Stimulated activated effector memory CD8-positive, alpha-beta T cell treated with anti-CD3 and anti-CD28 coated beads, Interleukin-12 subunit alpha, Interleukin-12 subunit beta, amount 100 ng/mL, for 72 hours (primary cell): ENCODE data around the gene CPNE1.
"Not testable (repeated sequence)": the region's sequence is repeated elsewhere in the genome, so short reads cannot be mapped to it uniquely, and the experiment has no call there.

Source experiments
- ATAC-seq: fragments of 150-1000 bp; cut with Tn5 transposase; 2 replicates; pipeline ENCODE4 v1.10.0; 2021
- DNase-seq, 2 donors: peaks; one replicate each; pipeline ENCODE4 v3.0.0; 2021 to 2022; ENCODE audit warnings: low spot score in 2 of 2
- H3K27ac Mint-ChIP-seq: one replicate; pipeline ENCODE4 v1.8.0; 2022; ENCODE audit warnings: mild to moderate bottlenecking, mixed read lengths
- H3K36me3 Mint-ChIP-seq: one replicate; pipeline ENCODE4 v1.8.0; 2022; ENCODE audit warnings: mild to moderate bottlenecking, mixed read lengths
- H3K4me1 Mint-ChIP-seq: one replicate; pipeline ENCODE4 v1.8.0; 2022; ENCODE audit warnings: mixed read lengths
- H3K4me3 Mint-ChIP-seq: one replicate; pipeline ENCODE4 v1.8.0; 2022; ENCODE audit warnings: mild to moderate bottlenecking, mixed read lengths
- H3K9me3 Mint-ChIP-seq: one replicate; pipeline ENCODE4 v1.8.0; 2022; ENCODE audit warnings: mixed read lengths

The CPNE1 gene

GRCh38 chr20:35700625-35701148 is 36.0 kb upstream of the CPNE1 start:
- no peak for ATAC-seq
- H3K27ac Mint-ChIP-seq: peak overlapping the region; percentile 98
- DNase-seq: no peak
- peaks cover 75% of the 10 kb centered on the region for H3K36me3 Mint-ChIP-seq
- H3K4me3 Mint-ChIP-seq: peak overlapping the region; percentile 96
- peaks cover 30% of the 10 kb centered on the region for H3K4me1 Mint-ChIP-seq
- no peaks in the 10 kb centered on the region for H3K9me3 Mint-ChIP-seq

DNA sequence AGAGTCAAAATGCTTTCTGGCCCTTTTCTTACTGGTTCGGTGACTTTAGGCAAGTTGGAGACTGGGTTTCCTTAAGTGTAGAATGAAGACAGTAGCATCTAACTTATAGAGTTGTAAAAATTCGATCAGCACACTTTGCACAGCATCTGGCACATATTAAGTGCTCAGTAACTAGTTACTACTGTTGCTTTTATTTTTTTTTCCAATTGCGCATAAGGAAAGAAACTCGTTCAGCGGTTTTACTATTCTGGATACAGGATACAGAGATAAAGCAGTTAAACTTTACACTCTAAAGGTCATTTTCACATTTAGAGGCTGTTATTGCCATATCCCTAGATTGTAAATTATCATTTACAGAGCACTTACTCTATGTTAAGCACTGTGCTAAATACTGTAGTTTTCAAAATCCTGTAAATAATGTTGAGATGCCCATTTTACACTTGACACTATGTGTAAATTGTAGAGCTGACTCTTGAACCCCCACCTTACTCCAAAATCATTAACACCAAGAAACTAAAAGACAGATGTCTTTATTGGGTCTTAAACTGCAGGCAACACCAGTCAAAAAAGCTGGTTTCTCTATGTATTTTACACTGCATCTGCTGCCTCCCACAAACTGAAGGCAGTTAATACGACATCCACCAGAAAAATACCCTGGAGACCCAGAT is 35.4 kb upstream of the CPNE1 start:
- Mint-ChIP-seq H3K36me3 (peaks cover 75% of the 10 kb centered on the region), H3K9me3 (no peaks in the 10 kb centered on the region), H3K4me3 (peak overlapping the region; percentile 96), H3K4me1 (peaks cover 30% of the 10 kb centered on the region), H3K27ac (peak overlapping the region; percentile 98)
- ATAC-seq (no peak), DNase-seq (no peak)

DNA sequence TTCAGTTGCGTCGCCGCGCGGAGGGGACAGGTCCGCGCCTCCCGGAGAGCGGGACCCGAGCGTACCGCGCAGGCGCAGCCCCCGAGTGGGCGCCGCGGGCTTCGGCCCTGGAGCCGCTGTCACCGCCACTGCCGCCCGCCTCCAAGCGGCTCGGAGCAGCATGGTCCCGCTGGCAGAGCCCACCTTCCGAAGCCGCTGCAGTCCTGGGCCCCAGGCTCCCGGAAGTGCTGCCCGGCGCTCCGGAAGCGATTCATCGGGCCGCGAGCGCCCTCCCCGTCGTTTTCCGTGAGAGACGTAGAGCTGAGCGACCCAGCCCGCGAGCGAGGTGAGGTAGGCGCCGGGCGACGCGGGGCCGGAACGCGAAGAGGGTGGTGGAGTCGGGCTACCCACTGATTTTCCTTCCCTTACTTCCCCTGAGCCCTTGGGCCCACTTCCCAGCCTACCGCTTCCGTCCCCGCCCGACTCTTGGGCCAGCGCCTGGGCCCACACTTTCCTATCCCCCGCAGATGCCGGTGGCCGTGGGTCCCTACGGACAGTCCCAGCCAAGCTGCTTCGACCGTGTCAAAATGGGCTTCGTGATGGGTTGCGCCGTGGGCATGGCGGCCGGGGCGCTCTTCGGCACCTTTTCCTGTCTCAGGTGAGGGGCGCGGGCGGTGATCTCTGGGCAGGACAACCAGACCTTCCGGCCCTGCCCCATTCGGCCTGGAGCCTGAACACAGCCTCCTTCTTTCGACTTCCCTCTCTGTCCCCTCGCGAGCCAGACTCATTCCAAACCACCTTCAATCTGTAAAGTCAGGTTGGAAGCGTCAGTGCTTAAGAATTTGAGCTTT is 34.6 kb upstream of the CPNE1 start, which contains the start of the genes NFS1 and ROMO1:
TSS of gene NFS1 (minus strand) at position 226 of the 830 bp plus-strand sequence. CDS start at position 162, 64 bp downstream.
TSS of gene ROMO1 (plus strand) at position 279 of the 830 bp plus-strand sequence. CDS start at position 507, 228 bp downstream.
- Mint-ChIP-seq H3K4me3 (peak within 1 kb of the TSS; percentile 96), H3K4me1 (peaks cover 30% of the 10 kb centered on the region), H3K36me3 (peaks cover 75% of the 10 kb centered on the region), H3K27ac (peak within 1 kb of the TSS; percentile 98), H3K9me3 (no peaks in the 10 kb centered on the region)
- ATAC-seq: peak; percentile 97
- peak; percentile 72 to 88 for DNase-seq

- Mint-ChIP-seq H3K36me3 (peaks cover 75% of the 10 kb centered on the region), H3K4me3 (peak overlapping the region; percentile 96), H3K27ac (peak overlapping the region; percentile 98), H3K9me3 (no peaks in the 10 kb centered on the region), H3K4me1 (peaks cover 30% of the 10 kb centered on the region)
- ATAC-seq (peak; percentile 56), DNase-seq (no peak)
Measured at GRCh38 chr20:35698298-35699126, 33.8 kb upstream of the CPNE1 start.

- ATAC-seq (no peak), DNase-seq (no peak)
- Mint-ChIP-seq H3K9me3 (no peaks in the 10 kb centered on the region), H3K27ac (peak overlapping the region; percentile 98), H3K36me3 (peaks cover 75% of the 10 kb centered on the region), H3K4me3 (peak overlapping the region; percentile 96), H3K4me1 (peaks cover 30% of the 10 kb centered on the region)
Measured at GRCh38 chr20:35697696-35698297, 33.1 kb upstream of the CPNE1 start.

- Mint-ChIP-seq H3K4me3 (no peak overlapping the region), H3K9me3 (no peaks in the 10 kb centered on the region), H3K36me3 (peaks cover 73% of the 10 kb centered on the region), H3K4me1 (peaks cover 29% of the 10 kb centered on the region), H3K27ac (no peak overlapping the region)
- ATAC-seq (no peak), DNase-seq (no peak)
Measured at GRCh38 chr20:35695978-35696377, 31.3 kb upstream of the CPNE1 start.

GRCh38 chr20:35695245-35695749 is 30.6 kb upstream of the CPNE1 start:
- peaks cover 73% of the 10 kb centered on the region for H3K36me3 Mint-ChIP-seq
- H3K4me3 Mint-ChIP-seq: no peak overlapping the region
- no peaks in the 10 kb centered on the region for H3K9me3 Mint-ChIP-seq
- H3K27ac Mint-ChIP-seq: no peak overlapping the region
- no peak for DNase-seq
- no peak for ATAC-seq
- H3K4me1 Mint-ChIP-seq: peaks cover 22% of the 10 kb centered on the region

DNA sequence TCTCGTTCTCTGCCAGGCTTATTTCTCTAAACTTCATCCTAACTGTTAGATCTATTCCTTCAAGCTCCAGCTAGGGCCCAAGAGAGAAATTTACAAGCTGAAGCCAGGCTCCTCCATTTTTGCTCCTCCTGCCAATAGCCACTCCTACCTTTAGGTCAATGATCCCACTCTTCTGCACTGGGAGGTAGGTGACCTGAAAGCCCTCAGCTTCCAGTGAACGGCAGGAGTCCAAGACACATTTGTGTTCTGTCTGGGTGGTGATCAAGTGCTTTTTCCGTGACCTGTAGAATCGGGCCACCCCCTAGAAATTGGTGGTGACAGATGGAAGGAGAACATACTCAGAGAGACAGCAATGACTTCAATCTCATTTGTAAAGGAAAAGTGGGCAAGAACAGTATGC is 25.6 kb upstream of the CPNE1 start:
- no peaks in the 10 kb centered on the region for H3K9me3 Mint-ChIP-seq
- no peak for DNase-seq
- no peak overlapping the region for H3K27ac Mint-ChIP-seq
- H3K4me3 Mint-ChIP-seq: no peak overlapping the region
- ATAC-seq: no peak
- peaks cover 90% of the 10 kb centered on the region for H3K36me3 Mint-ChIP-seq
- H3K4me1 Mint-ChIP-seq: no peaks in the 10 kb centered on the region

DNA sequence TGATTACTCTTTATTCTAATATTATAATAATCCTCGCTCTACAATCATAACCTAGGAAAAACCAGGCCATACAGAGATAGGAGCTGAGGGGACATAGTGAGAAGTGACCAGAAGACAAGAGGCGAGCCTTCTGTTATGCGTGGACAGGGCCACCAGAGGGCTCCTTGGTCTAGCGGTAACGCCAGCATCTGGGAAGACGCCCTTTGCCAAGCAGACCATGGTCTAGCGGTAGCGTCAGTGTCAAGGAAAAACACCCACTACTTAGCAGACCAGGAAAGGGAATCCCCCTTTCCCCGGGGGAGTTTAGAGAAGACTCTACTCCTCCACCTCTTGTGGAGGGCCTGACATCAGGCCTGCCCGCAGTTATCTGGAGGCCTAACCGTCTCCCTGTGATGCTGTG is 22.2 kb upstream of the CPNE1 start:
- H3K27ac Mint-ChIP-seq, H3K9me3 Mint-ChIP-seq, H3K4me1 Mint-ChIP-seq, ATAC-seq, H3K4me3 Mint-ChIP-seq, DNase-seq: not testable (repeated sequence)
- H3K36me3 Mint-ChIP-seq: peaks cover 83% of the 10 kb centered on the region

DNA sequence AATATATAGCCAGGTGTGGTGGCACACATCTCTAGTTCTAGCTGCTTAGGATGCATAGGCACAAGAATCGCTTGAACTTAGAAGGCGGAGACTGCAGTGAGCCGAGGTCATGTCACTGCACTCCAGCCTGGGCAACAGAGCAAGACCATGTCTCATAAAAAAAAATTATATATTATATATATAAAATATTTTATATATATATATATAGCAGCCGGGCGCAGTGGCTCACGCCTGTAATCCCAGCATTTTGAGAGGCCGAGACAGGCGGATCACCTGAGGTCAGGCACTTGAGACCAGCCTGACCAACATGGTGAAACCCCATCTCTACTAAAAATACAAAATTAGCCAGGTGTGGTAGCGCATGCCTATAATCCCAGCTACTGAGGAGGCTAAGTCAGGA is 20.7 kb upstream of the CPNE1 start:
- not testable (repeated sequence) for ATAC-seq, H3K4me3 Mint-ChIP-seq

GRCh38 chr20:35681960-35682359 is 17.3 kb upstream of the CPNE1 start:
- no peak for ATAC-seq
- H3K36me3 Mint-ChIP-seq: peaks cover 63% of the 10 kb centered on the region
- DNase-seq: no peak
- H3K9me3 Mint-ChIP-seq: no peaks in the 10 kb centered on the region
- no peak overlapping the region for H3K4me3 Mint-ChIP-seq
- H3K4me1 Mint-ChIP-seq: no peaks in the 10 kb centered on the region
- H3K27ac Mint-ChIP-seq: no peak overlapping the region

More for the DNA sequence above, 20.7 kb upstream of the CPNE1 start:
- not testable (repeated sequence) for H3K9me3 Mint-ChIP-seq, DNase-seq, H3K27ac Mint-ChIP-seq, H3K4me1 Mint-ChIP-seq
- peaks cover 69% of the 10 kb centered on the region for H3K36me3 Mint-ChIP-seq

- no peak for DNase-seq
- Mint-ChIP-seq H3K9me3 (no peaks in the 10 kb centered on the region), H3K27ac (no peak overlapping the region), H3K36me3 (peaks cover 69% of the 10 kb centered on the region), H3K4me3 (no peak overlapping the region), H3K4me1 (no peaks in the 10 kb centered on the region)
- ATAC-seq: no peak
Measured at GRCh38 chr20:35680452-35681183, 15.9 kb upstream of the CPNE1 start.

GRCh38 chr20:35674921-35675320 is 10.2 kb upstream of the CPNE1 start:
- Mint-ChIP-seq H3K4me1 (no peaks in the 10 kb centered on the region), H3K4me3 (no peak overlapping the region), H3K9me3 (no peaks in the 10 kb centered on the region), H3K27ac (no peak overlapping the region), H3K36me3 (peaks cover 90% of the 10 kb centered on the region)
- no peak for DNase-seq
- no peak for ATAC-seq

GRCh38 chr20:35673884-35674283 is 9.2 kb upstream of the CPNE1 start:
- Mint-ChIP-seq H3K27ac (no peak overlapping the region), H3K4me1 (no peaks in the 10 kb centered on the region), H3K9me3 (no peaks in the 10 kb centered on the region), H3K4me3 (no peak overlapping the region), H3K36me3 (peaks cover 80% of the 10 kb centered on the region)
- DNase-seq (no peak), ATAC-seq (no peak)
